GM19238 (cell line): Measurements from ENCODE around the gene MAML2.

Experiments used
- DNase-seq: peaks from one replicate; pipeline ENCODE4 v3.0.0; 2011; ENCODE audit warnings: low spot score; ENCODE audit not compliant: insufficient read length

The MAML2 gene

GRCh38 chr11:96104496-96104895 lies 238.5 kb downstream of the MAML2 start:
- DNase-seq, result no peak

GRCh38 chr11:96103721-96104120 lies 239.3 kb downstream of the MAML2 start:
- no peak for DNase-seq

GRCh38 chr11:96103102-96103501 lies 239.9 kb downstream of the MAML2 start:
- no peak for DNase-seq

GRCh38 chr11:96102664-96103078 lies 240.3 kb downstream of the MAML2 start:
- no peak for DNase-seq

- DNase-seq, result no peak
Measured at GRCh38 chr11:96101146-96101545, 241.8 kb downstream of the MAML2 start.

- DNase-seq, result no peak
Measured at GRCh38 chr11:96098511-96099241, 244.3 kb downstream of the MAML2 start.

- DNase-seq, result no peak
Measured at GRCh38 chr11:96097844-96098421, 245.1 kb downstream of the MAML2 start.

- DNase-seq, result no peak
Measured at GRCh38 chr11:96096360-96096759, 246.6 kb downstream of the MAML2 start.

GRCh38 chr11:96095884-96096303 lies 247.1 kb downstream of the MAML2 start:
- no peak for DNase-seq

GRCh38 chr11:96094156-96094555 lies 248.8 kb downstream of the MAML2 start:
- no peak for DNase-seq

GRCh38 chr11:96092511-96092910 lies 250.5 kb downstream of the MAML2 start:
- DNase-seq, result no peak

GRCh38 chr11:96091476-96091875 lies 251.5 kb downstream of the MAML2 start:
- no peak for DNase-seq

- DNase-seq, result no peak
Measured at GRCh38 chr11:96090711-96091110, 252.3 kb downstream of the MAML2 start.

- DNase-seq, result no peak
Measured at GRCh38 chr11:96088914-96089313, 254.1 kb downstream of the MAML2 start.

GRCh38 chr11:96086111-96086510 lies 256.9 kb downstream of the MAML2 start:
- no peak for DNase-seq

GRCh38 chr11:96085319-96085930 lies 257.6 kb downstream of the MAML2 start:
- no peak for DNase-seq

- DNase-seq, result no peak
Measured at GRCh38 chr11:96084610-96085318, 258.2 kb downstream of the MAML2 start.

GRCh38 chr11:96082936-96083335 lies 260.1 kb downstream of the MAML2 start:
- no peak for DNase-seq

- DNase-seq, result no peak
Measured at GRCh38 chr11:96082002-96082899, 260.7 kb downstream of the MAML2 start.

- no peak for DNase-seq
Measured at GRCh38 chr11:96081561-96081960, 261.4 kb downstream of the MAML2 start.

GRCh38 chr11:96079691-96080090 lies 263.3 kb downstream of the MAML2 start:
- no peak for DNase-seq
